Left ventricle myocardium inferior (tissue), 1 donor: ENCODE results near the gene C14orf119. TPM values are rescaled to one million over a fixed set of nuclear protein-coding genes. Genes with fewer than 3 reads are reported as not detected.

Experiments used
- DNase-seq: peaks from one replicate; pipeline ENCODE4 v3.0.0-alpha.2; 2020
- H3K27ac ChIP-seq: fragments of 200-600 bp; replicated peaks from 2 replicates; pipeline ENCODE4 v1.8.0; 2021
- H3K27me3 ChIP-seq: fragments of 200-600 bp; 2 replicates; pipeline ENCODE4 v1.8.0; 2021; ENCODE audit warnings: low read depth
- H3K36me3 ChIP-seq: fragments of 200-600 bp; 2 replicates; pipeline ENCODE4 v1.8.0; 2021
- H3K4me1 ChIP-seq: fragments of 200-600 bp; 2 replicates; pipeline ENCODE4 v1.8.0; 2021
- H3K4me3 ChIP-seq: fragments of 200-600 bp; 2 replicates; pipeline ENCODE4 v1.8.0; 2021; ENCODE audit warnings: mild to moderate bottlenecking, moderate library complexity
- H3K9me3 ChIP-seq: fragments of 200-600 bp; replicated peaks from 2 replicates; pipeline ENCODE4 v1.8.0; 2021
- intact Hi-C: fragments of 100-400 bp; cut with micrococcal nuclease; formaldehyde crosslinking; loops from one replicate; pipeline ENCODE4 v1.11.0; 2022
- total RNA-seq: library from RNA; stranded (reverse); fragmentation: NEBNext Ultra II Directional; extraction: Animal tissue kit (Norgen Biotek cat#: 25700); gene quantifications from one replicate; pipeline ENCODE4 v1.2.1, GENCODE V29; 2021
- TF ChIP-seq, protein P1 (sequence below): fragments of 200-600 bp; IDR thresholded peaks from 2 replicates; pipeline ENCODE4 v1.8.0; 2021; ENCODE audit warnings: antibody characterized with exemption, mild to moderate bottlenecking, borderline replicate concordance
- donor health status: DM: no; HTN: yes; CAD: no; lungs with severe emphysema.

Gene C14orf119
- total RNA-seq, 1 donor from 2014 or later, result 25.2 TPM

DNA sequence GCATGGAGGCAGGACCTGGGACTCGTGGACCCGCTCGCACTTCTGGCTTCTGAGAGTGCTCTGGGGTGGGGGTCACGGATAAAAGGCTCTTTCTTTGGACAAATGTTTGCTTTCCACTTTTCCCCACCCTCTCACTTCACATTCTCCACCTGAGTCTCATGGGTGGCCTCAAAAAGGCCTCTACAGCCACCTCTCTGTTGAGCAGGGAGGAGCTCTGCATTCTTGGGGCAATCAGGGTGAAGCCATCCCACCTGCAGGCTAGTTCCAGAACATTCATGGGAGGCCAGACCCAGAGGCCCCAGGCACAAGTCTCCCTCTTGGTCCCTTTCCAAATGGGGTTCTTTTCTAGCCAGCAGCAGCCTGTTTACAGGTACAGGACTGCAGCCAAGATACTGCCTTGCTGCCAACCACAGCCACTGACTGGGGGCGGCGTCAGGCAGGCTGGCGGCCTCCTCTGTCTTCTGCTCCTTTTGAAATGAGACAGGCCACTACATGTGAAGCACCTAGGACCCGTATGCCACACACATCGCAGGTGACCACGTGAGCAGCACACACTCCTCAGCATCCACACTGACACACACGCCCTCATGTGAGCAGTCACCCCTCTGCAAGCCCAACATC, 42.0 kb downstream of the C14orf119 start:
- intact Hi-C loops, result no loop called here
- no peak for DNase-seq
- peak overlapping the region; percentile 42 for H3K27ac ChIP-seq
- H3K4me1 ChIP-seq, result peaks cover 21% of the 10 kb centered on the region
- no peaks in the 10 kb centered on the region for H3K27me3 ChIP-seq
- H3K4me3 ChIP-seq, result no peak overlapping the region
- peaks cover 14% of the 10 kb centered on the region for H3K36me3 ChIP-seq
- no peaks in the 10 kb centered on the region for H3K9me3 ChIP-seq
- TF ChIP-seq, protein P1, sequence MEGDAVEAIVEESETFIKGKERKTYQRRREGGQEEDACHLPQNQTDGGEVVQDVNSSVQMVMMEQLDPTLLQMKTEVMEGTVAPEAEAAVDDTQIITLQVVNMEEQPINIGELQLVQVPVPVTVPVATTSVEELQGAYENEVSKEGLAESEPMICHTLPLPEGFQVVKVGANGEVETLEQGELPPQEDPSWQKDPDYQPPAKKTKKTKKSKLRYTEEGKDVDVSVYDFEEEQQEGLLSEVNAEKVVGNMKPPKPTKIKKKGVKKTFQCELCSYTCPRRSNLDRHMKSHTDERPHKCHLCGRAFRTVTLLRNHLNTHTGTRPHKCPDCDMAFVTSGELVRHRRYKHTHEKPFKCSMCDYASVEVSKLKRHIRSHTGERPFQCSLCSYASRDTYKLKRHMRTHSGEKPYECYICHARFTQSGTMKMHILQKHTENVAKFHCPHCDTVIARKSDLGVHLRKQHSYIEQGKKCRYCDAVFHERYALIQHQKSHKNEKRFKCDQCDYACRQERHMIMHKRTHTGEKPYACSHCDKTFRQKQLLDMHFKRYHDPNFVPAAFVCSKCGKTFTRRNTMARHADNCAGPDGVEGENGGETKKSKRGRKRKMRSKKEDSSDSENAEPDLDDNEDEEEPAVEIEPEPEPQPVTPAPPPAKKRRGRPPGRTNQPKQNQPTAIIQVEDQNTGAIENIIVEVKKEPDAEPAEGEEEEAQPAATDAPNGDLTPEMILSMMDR, result no peak

DNA sequence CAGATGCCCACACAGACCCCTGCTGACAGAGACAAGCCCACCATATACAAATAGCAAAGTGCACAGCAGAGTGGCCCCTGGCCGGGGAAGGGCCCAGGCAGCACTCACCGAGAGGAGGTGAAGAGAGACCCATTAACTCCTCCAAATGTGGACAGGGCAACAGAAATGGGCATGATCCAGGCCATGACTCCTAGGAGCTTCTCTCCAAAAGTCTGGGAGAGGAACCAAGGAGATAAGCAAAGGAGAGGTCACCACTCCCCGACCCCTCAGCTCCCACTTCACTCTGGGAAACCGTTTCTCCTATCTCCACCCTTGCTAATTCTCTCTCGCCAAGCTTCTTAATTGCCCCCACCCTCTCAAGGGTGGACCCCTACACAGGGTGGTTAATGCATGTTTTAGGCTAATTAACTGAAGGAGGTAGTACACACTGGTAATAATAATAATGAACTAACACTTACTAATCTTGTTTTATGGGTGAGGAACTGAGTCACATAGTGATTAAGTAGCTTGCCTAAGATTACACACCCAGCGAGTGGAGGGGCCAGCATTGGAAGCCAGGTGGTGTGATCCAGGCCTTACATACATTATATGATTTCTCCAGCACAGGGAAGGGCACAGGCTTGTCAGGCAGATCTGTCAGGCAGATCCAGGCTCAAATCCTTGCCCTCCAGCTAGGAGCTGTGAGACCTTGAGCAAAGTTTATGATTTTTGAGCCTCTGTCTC, 42.7 kb downstream of the C14orf119 start:
- no peaks in the 10 kb centered on the region for H3K27me3 ChIP-seq
- H3K4me3 ChIP-seq, result no peak overlapping the region
- TF ChIP-seq, protein P1, result no peak
- intact Hi-C loops, result no loop called here
- peak overlapping the region; percentile 42 for H3K27ac ChIP-seq
- H3K9me3 ChIP-seq, result no peaks in the 10 kb centered on the region
- H3K36me3 ChIP-seq, result peaks cover 14% of the 10 kb centered on the region
- peaks cover 27% of the 10 kb centered on the region for H3K4me1 ChIP-seq
- DNase-seq, result no peak

DNA sequence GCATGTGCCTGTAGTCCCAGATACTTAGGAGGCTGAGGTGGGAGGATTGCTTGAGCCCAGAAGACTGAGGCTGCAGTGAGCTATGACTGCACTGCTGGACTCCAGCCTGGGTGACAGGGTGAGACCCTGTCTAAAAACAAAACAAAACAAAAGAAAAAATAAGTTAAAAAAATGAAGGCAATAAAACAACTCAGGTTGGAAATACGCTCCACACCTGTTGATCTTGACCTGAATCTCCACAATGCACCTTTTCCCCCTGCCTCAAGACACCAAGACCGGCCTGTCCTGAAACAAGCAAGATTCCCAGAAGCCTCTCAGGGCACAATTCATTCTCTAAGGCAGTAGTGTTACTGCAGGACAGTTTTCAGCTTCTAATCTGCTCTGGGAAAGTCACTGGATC, 44.6 kb downstream of the C14orf119 start:
- Histone ChIP-seq H3K4me3 (no peak overlapping the region), H3K9me3 (no peaks in the 10 kb centered on the region), H3K4me1 (peaks cover 44% of the 10 kb centered on the region), H3K27me3 (no peaks in the 10 kb centered on the region), H3K27ac (no peak overlapping the region), H3K36me3 (peaks cover 14% of the 10 kb centered on the region)
- TF ChIP-seq, protein P1, result no peak
- intact Hi-C loops, result no loop called here
- no peak for DNase-seq

DNA sequence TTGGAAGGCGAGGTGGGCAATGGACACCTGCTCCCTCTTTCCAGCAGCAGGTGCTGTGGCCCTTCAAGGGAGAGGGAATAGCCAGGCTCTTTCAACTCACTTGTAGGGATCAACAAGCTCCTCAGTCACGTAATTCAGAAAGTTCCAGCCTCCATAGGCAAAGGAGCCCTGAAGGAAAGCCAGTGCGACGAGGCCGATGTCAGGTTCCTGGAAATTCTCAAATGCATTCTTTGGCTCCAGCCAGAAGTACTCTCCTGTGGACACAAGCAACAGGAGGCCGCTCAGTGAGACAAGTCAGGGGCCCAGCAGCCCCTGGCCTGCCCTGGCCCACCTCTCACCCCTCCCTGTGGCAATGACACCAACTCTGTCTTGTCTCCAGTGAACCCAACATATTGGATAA, 45.1 kb downstream of the C14orf119 start:
- H3K4me3 ChIP-seq, result no peak overlapping the region
- H3K27ac ChIP-seq, result no peak overlapping the region
- TF ChIP-seq, protein P1, result no peak
- H3K9me3 ChIP-seq, result no peaks in the 10 kb centered on the region
- no peaks in the 10 kb centered on the region for H3K27me3 ChIP-seq
- peaks cover 13% of the 10 kb centered on the region for H3K36me3 ChIP-seq
- intact Hi-C loops, result no loop called here
- DNase-seq, result no peak
- H3K4me1 ChIP-seq, result peaks cover 47% of the 10 kb centered on the region

DNA sequence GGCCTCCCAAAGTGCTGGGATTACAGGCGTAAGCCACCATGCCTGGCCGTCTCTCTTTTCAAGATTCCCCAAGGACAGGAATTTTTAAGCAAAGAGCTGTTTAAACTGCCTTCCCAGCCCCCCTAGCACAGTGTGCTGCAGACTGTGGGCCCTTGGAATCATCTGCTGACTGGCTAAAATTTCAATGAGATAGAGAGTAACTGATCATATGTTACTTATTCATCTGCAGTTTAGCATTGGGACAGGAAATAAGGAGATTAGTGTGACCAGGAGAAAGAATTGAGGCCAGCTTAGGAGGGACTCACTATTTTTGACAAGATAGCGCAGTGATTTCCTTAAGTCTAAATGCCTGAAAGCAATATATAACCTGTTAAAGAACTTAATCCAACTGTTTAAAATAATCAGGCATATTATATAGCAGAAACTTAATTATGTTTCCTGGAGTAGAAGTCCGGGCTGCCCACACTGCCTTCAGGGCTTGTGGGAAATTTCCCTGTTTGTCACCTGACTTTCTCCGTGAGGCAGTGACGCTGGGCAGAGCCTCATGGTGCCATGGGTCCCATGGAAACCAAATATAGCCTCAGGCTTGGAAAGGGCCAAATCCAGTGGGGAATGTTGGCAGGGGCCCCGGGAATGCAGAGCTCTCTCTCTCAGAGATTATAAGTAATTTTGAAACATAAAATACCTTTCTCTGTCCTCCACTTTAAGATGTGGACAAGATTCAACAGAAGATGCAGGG, 46.6 kb downstream of the C14orf119 start:
- H3K4me1 ChIP-seq, result peaks cover 62% of the 10 kb centered on the region
- DNase-seq, result peak; percentile 79
- no peak overlapping the region for H3K4me3 ChIP-seq
- TF ChIP-seq, protein P1, result no peak
- H3K9me3 ChIP-seq, result no peaks in the 10 kb centered on the region
- intact Hi-C loops, result no loop called here
- H3K36me3 ChIP-seq, result peaks cover 5% of the 10 kb centered on the region
- H3K27me3 ChIP-seq, result no peaks in the 10 kb centered on the region
- peak overlapping the region; percentile 87 for H3K27ac ChIP-seq
